Fibroblast of pulmonary artery (primary cell): ENCODE data around the gene PCDH9.
A peak's percentile ranks its signal among the peaks of the same experiment; 100 is the strongest.

ENCODE experiments used
- DNase-seq: peaks from one replicate; pipeline ENCODE4 v3.0.0-alpha.2; 2010; ENCODE audit warnings: low read depth
- H3K4me3 ChIP-seq: replicated peaks from 2 replicates; pipeline ENCODE4 v1.5.1; 2011; ENCODE audit warnings: low read depth, mild to moderate bottlenecking, control low read depth, low read length, moderate library complexity
- TF ChIP-seq, protein P1 (sequence below): IDR thresholded peaks from 2 replicates; pipeline ENCODE4 v1.5.1; 2011; ENCODE audit warnings: mild to moderate bottlenecking, control low read depth, low read length, inconsistent platforms; ENCODE audit errors: missing control alignments

PCDH9 gene

GRCh38 chr13:66329988-66330451 is 900.1 kb downstream of the PCDH9 start:
- TF ChIP-seq, protein P1, sequence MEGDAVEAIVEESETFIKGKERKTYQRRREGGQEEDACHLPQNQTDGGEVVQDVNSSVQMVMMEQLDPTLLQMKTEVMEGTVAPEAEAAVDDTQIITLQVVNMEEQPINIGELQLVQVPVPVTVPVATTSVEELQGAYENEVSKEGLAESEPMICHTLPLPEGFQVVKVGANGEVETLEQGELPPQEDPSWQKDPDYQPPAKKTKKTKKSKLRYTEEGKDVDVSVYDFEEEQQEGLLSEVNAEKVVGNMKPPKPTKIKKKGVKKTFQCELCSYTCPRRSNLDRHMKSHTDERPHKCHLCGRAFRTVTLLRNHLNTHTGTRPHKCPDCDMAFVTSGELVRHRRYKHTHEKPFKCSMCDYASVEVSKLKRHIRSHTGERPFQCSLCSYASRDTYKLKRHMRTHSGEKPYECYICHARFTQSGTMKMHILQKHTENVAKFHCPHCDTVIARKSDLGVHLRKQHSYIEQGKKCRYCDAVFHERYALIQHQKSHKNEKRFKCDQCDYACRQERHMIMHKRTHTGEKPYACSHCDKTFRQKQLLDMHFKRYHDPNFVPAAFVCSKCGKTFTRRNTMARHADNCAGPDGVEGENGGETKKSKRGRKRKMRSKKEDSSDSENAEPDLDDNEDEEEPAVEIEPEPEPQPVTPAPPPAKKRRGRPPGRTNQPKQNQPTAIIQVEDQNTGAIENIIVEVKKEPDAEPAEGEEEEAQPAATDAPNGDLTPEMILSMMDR, result no peak
- no peak for DNase-seq
- H3K4me3 ChIP-seq, result no peak overlapping the region

DNA sequence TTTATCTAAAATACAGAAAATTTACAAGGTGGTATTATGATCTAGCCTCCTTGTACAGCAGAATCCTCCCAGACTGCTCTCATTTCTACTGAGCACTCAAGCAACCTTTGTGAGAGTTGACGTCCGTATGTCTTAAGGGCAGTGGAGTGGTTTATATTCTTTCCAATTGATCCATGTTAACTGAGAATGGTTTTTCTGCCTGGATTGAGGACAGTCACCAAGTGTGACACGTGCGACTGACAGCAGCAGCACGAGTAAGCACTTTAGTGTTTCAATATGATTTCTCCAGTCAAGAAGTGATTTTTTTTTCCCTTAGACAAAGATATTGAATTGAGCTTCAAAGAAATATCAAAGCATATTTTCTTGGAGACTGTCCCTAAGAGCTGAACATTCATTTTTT is 901.7 kb downstream of the PCDH9 start:
- TF ChIP-seq, protein P1, result no peak
- H3K4me3 ChIP-seq, result no peak overlapping the region
- DNase-seq, result no peak

- TF ChIP-seq, protein P1, result no peak
- DNase-seq, result no peak
- H3K4me3 ChIP-seq, result no peak overlapping the region
These were observed 906.3 kb downstream of the PCDH9 start for GRCh38 chr13:66323745-66324347.

DNA sequence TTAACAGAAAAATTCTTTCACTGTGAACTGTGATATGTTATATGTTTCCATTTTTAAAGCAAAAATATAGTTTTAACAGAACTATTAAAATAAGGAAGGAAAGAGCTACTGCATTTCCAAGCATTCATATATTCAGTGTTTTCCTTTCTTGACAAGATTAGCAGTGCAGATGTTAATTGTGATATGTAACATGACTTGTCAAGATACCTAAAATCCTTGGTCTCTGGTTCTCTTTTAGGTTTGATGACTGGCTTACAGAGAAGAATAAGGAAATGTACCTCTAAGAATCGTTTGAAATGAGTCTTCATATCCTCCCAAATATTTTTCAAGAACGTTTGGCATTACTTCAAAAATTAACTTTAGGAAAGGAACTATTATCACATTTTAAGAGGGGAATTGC is 907.2 kb downstream of the PCDH9 start:
- TF ChIP-seq, protein P1, result no peak
- no peak overlapping the region for H3K4me3 ChIP-seq
- DNase-seq, result no peak

GRCh38 chr13:66322193-66322740 is 907.9 kb downstream of the PCDH9 start:
- H3K4me3 ChIP-seq, result no peak overlapping the region
- TF ChIP-seq, protein P1, result no peak
- DNase-seq, result no peak

GRCh38 chr13:66314911-66315310 is 915.2 kb downstream of the PCDH9 start:
- no peak overlapping the region for H3K4me3 ChIP-seq
- TF ChIP-seq, protein P1, result no peak
- no peak for DNase-seq

DNA sequence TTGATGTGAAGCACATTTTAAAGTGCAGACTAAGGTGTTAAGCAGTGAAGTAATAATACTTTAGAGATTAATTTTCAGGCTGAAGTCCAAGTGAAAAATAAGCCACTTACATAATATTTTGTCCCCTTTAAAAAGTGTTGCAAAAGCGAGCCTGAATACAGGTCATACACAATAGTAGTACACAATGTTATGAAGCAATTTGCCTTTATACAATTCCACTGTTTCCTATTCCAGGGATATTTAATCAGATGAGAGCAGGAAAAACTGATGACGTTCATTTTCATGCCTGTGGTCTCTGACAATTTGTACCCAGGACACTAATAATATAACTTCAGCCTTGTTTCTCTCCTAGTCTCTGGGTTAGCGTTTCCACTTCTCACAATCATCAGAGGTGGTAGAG is 916.7 kb downstream of the PCDH9 start:
- H3K4me3 ChIP-seq, result no peak overlapping the region
- TF ChIP-seq, protein P1, result no peak
- DNase-seq, result peak; percentile 90
